ENCODE data around the gene HABP2.

DNA sequence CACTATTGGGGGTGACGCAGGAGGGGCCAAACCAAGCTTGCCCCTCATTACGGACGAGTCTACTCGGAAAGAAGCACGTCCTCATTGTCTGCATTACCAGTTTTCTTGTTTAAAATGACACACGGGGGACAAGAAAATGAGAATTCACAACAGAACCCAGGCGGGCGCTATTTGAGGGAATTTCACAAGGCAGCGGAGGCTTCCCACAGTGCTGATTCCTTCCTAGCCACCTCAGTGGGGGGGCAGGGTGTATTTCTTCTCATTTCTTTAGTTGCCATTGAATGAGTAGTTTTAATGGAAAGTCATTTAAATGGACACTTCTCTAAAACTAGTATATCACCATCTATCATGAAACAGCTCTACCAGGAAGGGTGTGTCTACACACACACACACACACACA is 68.1 kb downstream of the HABP2 start:
- TF ChIP-seq POLR2A (IDR thresholded peaks at IDR 0.05), result no peak
- TF ChIP-seq, protein P1, sequence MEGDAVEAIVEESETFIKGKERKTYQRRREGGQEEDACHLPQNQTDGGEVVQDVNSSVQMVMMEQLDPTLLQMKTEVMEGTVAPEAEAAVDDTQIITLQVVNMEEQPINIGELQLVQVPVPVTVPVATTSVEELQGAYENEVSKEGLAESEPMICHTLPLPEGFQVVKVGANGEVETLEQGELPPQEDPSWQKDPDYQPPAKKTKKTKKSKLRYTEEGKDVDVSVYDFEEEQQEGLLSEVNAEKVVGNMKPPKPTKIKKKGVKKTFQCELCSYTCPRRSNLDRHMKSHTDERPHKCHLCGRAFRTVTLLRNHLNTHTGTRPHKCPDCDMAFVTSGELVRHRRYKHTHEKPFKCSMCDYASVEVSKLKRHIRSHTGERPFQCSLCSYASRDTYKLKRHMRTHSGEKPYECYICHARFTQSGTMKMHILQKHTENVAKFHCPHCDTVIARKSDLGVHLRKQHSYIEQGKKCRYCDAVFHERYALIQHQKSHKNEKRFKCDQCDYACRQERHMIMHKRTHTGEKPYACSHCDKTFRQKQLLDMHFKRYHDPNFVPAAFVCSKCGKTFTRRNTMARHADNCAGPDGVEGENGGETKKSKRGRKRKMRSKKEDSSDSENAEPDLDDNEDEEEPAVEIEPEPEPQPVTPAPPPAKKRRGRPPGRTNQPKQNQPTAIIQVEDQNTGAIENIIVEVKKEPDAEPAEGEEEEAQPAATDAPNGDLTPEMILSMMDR (IDR thresholded peaks at IDR 0.05), result no peak
